Breast epithelium (tissue), 4 donors: ENCODE measurements around the gene ATP23. TPM values are rescaled to one million over a fixed set of nuclear protein-coding genes. Genes with fewer than 3 reads are reported as not detected.

Source experiments
- DNase-seq, 2 donors: peaks; one replicate each; pipeline ENCODE4 v3.0.0-alpha.2; 2019; ENCODE audit warnings: low spot score in 2 of 2
- H3K27ac ChIP-seq, 2 donors: fragments of 200-600 bp; sonication (generic) in 1 of 2; one replicate each; pipeline ENCODE4 v1.5.1; 2016 to 2019; ENCODE audit warnings: mild to moderate bottlenecking in 1 of 2
- H3K27me3 ChIP-seq, 2 donors: fragments of 200-600 bp; sonication (generic) in 1 of 2; one replicate each; pipeline versions ENCODE4 v1.5.1 to v1.6.0; 2017 to 2019; ENCODE audit warnings: control low read depth in 1 of 2, mild to moderate bottlenecking in 1 of 2
- H3K36me3 ChIP-seq: fragments of 200-600 bp; one replicate; pipeline ENCODE4 v1.5.1; 2019
- H3K4me1 ChIP-seq, 2 donors: fragments of 200-600 bp; sonication (generic); one replicate each; pipeline ENCODE4 v1.5.1; 2016 to 2019; ENCODE audit warnings: control low read depth in 1 of 2
- H3K4me3 ChIP-seq, 3 donors: fragments of 200-600 bp; sonication (generic); 1 replicate in 2 of 3; 2 replicates in 1 of 3; pipeline ENCODE4 v1.5.1; 2016 to 2019; ENCODE audit warnings: mild to moderate bottlenecking in 3 of 3, moderate library complexity in 2 of 3
- H3K9me3 ChIP-seq, 2 donors: fragments of 200-600 bp; sonication (generic) in 1 of 2; one replicate each; pipeline ENCODE4 v1.5.1; 2016 to 2019; ENCODE audit warnings: control low read depth in 1 of 2
- CTCF ChIP-seq, 3 donors: fragments of 450-650 bp; IDR thresholded peaks; one replicate each; pipeline ENCODE4 v1.5.1; 2016 to 2017; ENCODE audit warnings: antibody characterized with exemption in 3 of 3, mild to moderate bottlenecking in 3 of 3, moderate library complexity in 3 of 3
- POLR2A ChIP-seq: fragments of 450-650 bp; IDR thresholded peaks from one replicate; pipeline ENCODE4 v1.6.1; 2016; ENCODE audit warnings: antibody characterized with exemption, mild to moderate bottlenecking, moderate library complexity
- POLR2AphosphoS5 ChIP-seq, 3 donors: sonication (generic); formaldehyde crosslinking; IDR thresholded peaks; one replicate each; pipeline ENCODE4 v1.6.1; 2017; ENCODE audit warnings: antibody characterized with exemption in 3 of 3
- intact Hi-C: fragments of 100-400 bp; cut with DNase I; formaldehyde crosslinking; loops from one replicate; pipeline ENCODE4 v1.15.1; 2023; ENCODE audit warnings: low total_unique reads
- total RNA-seq, 3 donors: library from RNA; depleted of rRNA; stranded (reverse); fragments of >200 nt; gene quantifications; one replicate each; pipeline ENCODE4 v1.1.0, GENCODE V29; 2016

The ATP23 gene
- total RNA-seq, 3 donors from 2014 or later: 6.4 to 33.1 (median 13.4) TPM

- TF ChIP-seq CTCF (IDR thresholded peaks at IDR 0.05): no peak
- no peak for TF ChIP-seq POLR2AphosphoS5 (IDR thresholded peaks at IDR 0.05)
- no peak for TF ChIP-seq POLR2A
- intact Hi-C loops: no loop called here
- Histone ChIP-seq H3K9me3 (no peaks in the 10 kb centered on the region), H3K27me3 (no peaks in the 10 kb centered on the region), H3K36me3 (no peaks in the 10 kb centered on the region), H3K4me1 (no peaks in the 10 kb centered on the region), H3K4me3 (peak overlapping the region; percentile 55 to 73 (median 65)), H3K27ac (peak overlapping the region; percentile 88 to 91)
- no peak for DNase-seq
Measured at GRCh38 chr12:57940052-57940914, 1.1 kb upstream of the ATP23 start.

GRCh38 chr12:57940915-57941164, 527 bp upstream of the ATP23 start:
- DNase-seq: no peak
- Histone ChIP-seq H3K4me1 (no peaks in the 10 kb centered on the region), H3K9me3 (no peaks in the 10 kb centered on the region), H3K4me3 (peak overlapping the region; percentile 55 to 73 (median 65)), H3K36me3 (no peaks in the 10 kb centered on the region), H3K27me3 (no peaks in the 10 kb centered on the region), H3K27ac (peak overlapping the region; percentile 88 to 91)
- intact Hi-C loops: no loop called here
- TF ChIP-seq CTCF (IDR thresholded peaks at IDR 0.05): no peak
- no peak for TF ChIP-seq POLR2AphosphoS5 (IDR thresholded peaks at IDR 0.05)
- TF ChIP-seq POLR2A: no peak

DNA sequence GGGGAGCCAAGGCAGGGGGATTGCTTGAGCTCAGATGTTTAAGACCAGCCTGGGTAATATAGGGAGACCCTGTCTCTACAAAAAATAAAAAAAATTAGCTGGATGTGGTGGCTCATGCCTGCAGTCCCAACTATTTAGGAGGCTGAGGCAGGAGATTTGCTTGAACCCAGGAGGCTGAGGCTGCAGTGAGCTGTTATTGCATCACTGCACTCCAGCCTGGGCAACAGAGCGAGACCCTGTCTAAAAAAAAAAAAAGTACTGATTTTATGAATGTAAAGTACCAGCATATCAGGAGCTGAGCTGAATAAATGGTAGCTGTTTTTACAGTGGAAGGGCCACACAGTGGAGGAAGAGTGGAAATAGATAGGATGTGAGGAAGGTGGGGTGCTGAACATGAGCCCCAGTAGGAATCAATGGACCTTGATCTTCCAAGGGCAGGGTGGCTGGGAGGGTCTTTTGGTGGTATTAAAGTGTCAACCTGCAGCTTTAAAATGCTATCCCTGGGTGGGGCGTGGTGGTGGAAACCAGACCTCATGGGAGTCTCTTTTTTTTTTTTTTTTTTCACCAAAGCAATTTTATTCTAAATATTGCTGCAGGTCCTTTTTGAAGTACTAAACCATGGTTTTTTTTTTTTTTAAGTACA, 2.2 kb downstream of the ATP23 start:
- H3K4me1 ChIP-seq: no peaks in the 10 kb centered on the region
- H3K27ac ChIP-seq: no peak overlapping the region
- TF ChIP-seq POLR2AphosphoS5 (IDR thresholded peaks at IDR 0.05) (no peak), POLR2A (no peak), CTCF (IDR thresholded peaks at IDR 0.05) (no peak)
- H3K27me3 ChIP-seq: no peaks in the 10 kb centered on the region
- no peaks in the 10 kb centered on the region for H3K36me3 ChIP-seq
- DNase-seq: no peak
- intact Hi-C loops: no loop called here
- H3K4me3 ChIP-seq: no peak overlapping the region
- no peaks in the 10 kb centered on the region for H3K9me3 ChIP-seq

DNA sequence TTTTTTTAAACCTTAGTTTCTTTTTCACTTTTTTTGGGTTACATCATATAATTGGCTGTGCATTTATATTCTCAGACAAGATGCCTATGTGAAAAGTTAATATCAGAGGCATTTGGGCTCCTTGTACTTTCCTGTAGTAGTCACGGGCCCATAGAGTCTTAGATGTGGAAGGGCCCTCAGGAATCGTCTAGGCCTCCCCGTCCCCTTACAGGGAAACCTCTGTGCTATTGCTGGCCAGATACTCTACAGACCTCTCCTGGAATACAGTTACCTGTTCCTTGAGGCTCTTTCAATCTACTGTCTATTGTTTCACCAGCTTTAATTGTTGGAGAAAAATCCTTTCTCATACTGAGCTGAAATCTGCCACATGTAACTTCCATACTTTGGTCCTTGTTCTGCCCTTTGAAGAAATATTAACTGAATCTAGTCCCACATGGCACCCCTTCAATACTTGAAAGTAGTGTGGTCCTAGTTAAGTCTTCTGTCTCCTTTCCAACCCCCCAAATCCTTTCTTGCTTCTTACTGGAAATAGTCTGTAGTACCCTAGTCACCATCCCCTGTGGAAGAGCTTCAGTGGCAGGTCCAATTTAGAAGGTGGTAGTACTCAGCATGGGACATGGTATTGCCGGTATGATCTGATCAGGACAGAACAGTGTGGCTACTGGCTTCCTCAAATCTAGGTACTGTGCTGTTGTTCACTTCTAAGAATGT, 3.1 kb downstream of the ATP23 start:
- Histone ChIP-seq H3K27ac (no peak overlapping the region), H3K36me3 (no peaks in the 10 kb centered on the region), H3K4me1 (no peaks in the 10 kb centered on the region), H3K4me3 (no peak overlapping the region), H3K27me3 (no peaks in the 10 kb centered on the region), H3K9me3 (no peaks in the 10 kb centered on the region)
- no peak for DNase-seq
- no peak for TF ChIP-seq POLR2AphosphoS5 (IDR thresholded peaks at IDR 0.05)
- TF ChIP-seq CTCF (IDR thresholded peaks at IDR 0.05): no peak
- TF ChIP-seq POLR2A: no peak
- intact Hi-C loops: no loop called here

DNA sequence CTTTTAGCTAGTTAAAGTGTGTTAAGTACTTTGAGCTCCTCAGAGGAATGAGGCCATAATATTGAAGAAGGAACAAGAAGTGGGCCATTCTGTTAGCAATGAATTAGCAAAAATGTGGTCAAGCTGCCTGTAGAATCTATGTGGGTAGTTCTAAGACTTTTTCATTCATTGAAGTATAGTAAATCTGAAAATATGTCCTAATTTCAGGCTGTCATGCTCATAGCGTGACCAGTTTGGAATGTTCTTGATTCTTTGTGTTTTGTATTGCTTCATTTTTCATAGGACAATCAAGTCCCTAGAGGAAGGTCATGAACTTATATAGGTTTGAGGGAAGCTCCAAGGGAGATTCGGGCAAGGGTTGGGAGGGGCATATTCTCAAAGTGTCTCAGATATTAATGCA, 11.4 kb downstream of the ATP23 start:
- Histone ChIP-seq H3K9me3 (no peaks in the 10 kb centered on the region), H3K36me3 (no peaks in the 10 kb centered on the region), H3K27me3 (no peaks in the 10 kb centered on the region), H3K4me3 (no peak overlapping the region), H3K27ac (no peak overlapping the region), H3K4me1 (no peaks in the 10 kb centered on the region)
- intact Hi-C loops: no loop called here
- TF ChIP-seq POLR2A: no peak
- no peak for TF ChIP-seq POLR2AphosphoS5 (IDR thresholded peaks at IDR 0.05)
- TF ChIP-seq CTCF (IDR thresholded peaks at IDR 0.05): no peak
- DNase-seq: no peak
